Left ventricle myocardium superior (tissue), 1 donor: Measurements from ENCODE around the gene DSG3. TPM values are rescaled to one million over a fixed set of nuclear protein-coding genes. Genes with fewer than 3 reads are reported as not detected.

Source experiments
- ATAC-seq: fragments of 200-7000 bp; cut with Tn5 transposase; one replicate; pipeline ENCODE4 v1.9.1; 2020; ENCODE audit warnings: mild to moderate bottlenecking, moderate library complexity
- DNase-seq: peaks from one replicate; pipeline ENCODE4 v3.0.0-alpha.2; 2020
- intact Hi-C: fragments of 100-400 bp; cut with micrococcal nuclease; formaldehyde crosslinking; loops from one replicate; pipeline ENCODE4 v1.11.0; 2022
- long read RNA-seq: library from polyadenylated mRNA; unstranded; transcript quantifications from one replicate; pipeline ENCODE4 v2.0.0, GENCODE V29; 2021
- total RNA-seq: library from RNA; stranded (reverse); fragmentation: NEBNext Ultra II Directional; extraction: Animal tissue kit (Norgen Biotek cat#: 25700); gene quantifications from one replicate; pipeline ENCODE4 v1.2.1, GENCODE V29; 2021
- donor health status: DM: no; HTN: yes; CAD: no; lungs with severe emphysema.

Gene DSG3, protein sequence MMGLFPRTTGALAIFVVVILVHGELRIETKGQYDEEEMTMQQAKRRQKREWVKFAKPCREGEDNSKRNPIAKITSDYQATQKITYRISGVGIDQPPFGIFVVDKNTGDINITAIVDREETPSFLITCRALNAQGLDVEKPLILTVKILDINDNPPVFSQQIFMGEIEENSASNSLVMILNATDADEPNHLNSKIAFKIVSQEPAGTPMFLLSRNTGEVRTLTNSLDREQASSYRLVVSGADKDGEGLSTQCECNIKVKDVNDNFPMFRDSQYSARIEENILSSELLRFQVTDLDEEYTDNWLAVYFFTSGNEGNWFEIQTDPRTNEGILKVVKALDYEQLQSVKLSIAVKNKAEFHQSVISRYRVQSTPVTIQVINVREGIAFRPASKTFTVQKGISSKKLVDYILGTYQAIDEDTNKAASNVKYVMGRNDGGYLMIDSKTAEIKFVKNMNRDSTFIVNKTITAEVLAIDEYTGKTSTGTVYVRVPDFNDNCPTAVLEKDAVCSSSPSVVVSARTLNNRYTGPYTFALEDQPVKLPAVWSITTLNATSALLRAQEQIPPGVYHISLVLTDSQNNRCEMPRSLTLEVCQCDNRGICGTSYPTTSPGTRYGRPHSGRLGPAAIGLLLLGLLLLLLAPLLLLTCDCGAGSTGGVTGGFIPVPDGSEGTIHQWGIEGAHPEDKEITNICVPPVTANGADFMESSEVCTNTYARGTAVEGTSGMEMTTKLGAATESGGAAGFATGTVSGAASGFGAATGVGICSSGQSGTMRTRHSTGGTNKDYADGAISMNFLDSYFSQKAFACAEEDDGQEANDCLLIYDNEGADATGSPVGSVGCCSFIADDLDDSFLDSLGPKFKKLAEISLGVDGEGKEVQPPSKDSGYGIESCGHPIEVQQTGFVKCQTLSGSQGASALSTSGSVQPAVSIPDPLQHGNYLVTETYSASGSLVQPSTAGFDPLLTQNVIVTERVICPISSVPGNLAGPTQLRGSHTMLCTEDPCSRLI
- total RNA-seq = not detected
- long read RNA-seq = 0 reads

GRCh38 chr18:31447530-31448191, at the start of gene DSG3:
TSS of gene DSG3 (plus strand) at chr18:31447741. CDS start at chr18:31447878, 137 bp downstream.
- intact Hi-C loops = no loop called here
- no peak for DNase-seq
- ATAC-seq = no peak

DNA sequence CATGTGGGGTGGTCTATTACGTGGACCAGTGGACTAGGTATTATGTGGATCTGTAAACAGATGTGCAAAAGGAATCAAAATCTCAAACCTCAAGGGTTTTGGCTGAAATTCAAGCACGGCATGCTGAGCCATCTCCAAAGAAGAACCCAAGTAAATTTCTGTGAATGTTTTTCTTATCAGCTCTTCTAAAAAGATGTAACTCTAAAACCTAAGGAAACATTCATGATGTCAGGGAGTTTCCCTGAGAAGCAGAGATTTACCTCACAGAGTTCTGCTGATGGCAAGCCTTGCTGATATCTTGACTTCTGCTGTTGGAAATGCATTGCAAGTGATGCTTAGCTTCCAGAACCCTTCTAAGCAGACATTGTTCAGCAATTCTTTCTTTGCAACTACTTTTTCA, 49.4 kb upstream of the DSG3 start:
- intact Hi-C loops = no loop called here
- DNase-seq (no peak), ATAC-seq (no peak)

DNA sequence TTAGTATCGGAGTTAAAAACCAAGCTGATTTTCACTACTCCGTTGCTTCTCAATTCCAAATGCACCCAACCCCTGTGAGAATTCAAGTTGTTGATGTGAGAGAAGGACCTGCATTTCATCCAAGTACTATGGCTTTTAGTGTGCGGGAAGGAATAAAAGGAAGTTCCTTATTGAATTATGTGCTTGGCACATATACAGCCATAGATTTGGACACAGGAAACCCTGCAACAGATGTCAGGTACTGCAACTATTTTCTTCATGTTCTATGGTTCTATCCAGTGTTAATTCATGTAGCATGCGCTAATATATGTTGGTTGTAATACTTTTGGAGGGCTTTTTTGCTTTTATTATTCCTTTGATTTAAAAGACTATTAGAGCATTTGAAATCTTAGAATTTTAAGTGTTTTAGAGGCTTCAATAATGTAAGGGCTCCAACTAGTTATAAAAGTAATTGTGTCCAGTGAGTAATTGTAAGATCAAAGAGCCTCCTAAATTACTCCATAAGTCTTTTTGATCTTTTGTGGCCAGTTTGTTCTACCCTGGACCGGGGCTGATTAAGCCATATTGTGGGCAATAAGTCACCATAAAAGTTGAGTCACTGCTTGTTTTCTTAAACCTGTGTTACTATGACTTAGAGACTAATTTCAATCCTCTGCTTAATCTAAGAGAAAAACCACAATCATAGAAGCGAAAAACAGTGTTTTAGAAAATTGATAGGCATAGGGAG, 48.1 kb upstream of the DSG3 start:
- DNase-seq (no peak), ATAC-seq (no peak)
- intact Hi-C loops = no loop called here

DNA sequence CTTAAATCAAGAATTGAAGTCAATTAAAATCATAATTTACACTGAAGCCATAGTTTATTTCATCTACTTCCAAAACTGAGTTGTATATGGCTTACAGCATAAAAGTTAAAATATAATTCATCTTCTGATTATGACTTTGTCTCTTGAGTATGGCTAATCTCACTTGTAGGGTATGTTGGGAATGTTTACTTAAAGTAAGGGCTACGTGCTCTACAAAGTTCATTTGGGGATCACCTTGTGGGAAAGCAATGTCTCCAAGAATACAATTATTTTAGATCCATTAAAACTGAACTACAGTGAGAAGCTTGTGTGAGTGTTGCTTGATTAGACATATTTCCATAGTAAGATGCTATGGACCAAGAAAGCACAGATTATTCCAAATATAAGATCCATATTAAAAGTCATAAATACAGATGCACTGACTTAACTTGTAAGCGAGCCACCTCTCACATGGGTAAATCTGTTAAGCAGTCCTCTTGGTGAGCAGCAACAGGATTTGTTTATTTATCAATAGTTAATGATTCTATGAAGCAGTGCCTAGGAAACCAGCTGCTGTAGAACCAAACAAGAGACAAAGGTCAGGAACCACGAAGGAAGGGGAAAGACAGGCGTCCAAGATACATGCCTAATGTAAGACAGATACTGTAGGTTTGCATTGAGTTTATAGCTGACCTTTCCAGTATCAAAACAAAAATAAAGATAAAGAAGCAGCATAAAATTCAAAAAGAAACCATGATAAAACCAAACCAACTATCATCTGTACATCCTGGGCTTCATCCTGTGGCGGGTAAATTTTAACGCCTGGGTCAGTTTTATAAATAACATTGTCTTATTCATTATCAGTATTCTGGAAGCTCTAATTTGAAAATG, 46.1 kb upstream of the DSG3 start:
- DNase-seq (no peak), ATAC-seq (no peak)
- intact Hi-C loops = no loop called here

DNA sequence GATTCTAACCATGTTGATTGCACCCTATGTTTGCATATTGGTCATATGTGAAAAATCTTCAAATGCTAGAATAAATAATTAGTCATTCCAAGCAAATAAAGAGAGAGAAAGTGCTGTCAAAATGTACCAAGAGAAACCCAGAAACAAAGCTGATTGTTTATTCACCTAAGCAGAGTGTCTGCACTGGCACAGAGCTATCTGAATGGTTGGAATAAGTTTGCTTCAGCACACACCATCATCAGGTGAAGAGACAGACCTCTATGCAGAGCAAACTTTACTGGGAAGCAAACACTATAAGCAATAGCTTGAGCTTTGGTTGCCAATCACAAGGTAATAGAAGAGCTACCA, 45.5 kb upstream of the DSG3 start:
- ATAC-seq (no peak), DNase-seq (no peak)
- intact Hi-C loops = no loop called here

GRCh38 chr18:31403409-31403808, 44.1 kb upstream of the DSG3 start:
- DNase-seq (no peak), ATAC-seq (no peak)
- intact Hi-C loops = no loop called here

DNA sequence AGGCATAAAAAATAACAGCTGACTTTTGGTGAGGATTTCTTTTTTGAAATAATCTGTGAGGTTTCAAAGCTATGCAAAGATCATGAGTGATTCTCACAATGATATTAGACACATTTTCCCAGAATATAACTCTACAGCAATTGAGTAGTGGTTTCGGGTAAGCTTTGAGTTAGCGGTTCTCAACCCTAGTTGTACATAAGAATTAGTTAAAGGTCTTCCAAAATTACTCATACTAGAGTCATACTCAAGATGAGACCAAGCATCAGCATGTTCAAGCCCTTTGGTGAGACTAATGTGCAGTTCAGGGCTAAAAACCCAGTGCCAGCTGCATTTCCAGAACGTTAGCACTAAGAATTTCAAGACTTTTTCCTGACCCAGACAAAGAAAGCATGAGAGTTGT, 39.9 kb upstream of the DSG3 start:
- DNase-seq (no peak), ATAC-seq (no peak)
- intact Hi-C loops = no loop called here

DNA sequence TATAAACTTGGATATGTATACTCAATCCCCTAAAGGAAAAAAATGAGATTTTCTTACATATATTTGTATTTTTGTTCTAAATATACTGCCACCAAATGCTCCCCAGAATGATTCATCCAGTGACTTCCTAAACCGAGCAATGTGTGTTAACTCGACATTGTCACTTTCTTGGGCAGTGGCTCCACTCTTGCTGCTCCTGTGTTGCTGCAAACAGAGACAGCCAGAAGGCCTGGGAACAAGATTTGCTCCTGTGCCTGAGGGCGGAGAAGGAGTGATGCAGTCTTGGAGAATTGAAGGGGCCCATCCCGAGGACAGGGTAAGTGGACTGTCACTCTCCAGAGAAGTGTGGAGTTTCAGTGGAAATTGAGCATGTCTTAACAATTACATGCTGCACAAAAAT, 38.3 kb upstream of the DSG3 start:
- intact Hi-C loops = no loop called here
- no peak for ATAC-seq
- no peak for DNase-seq

GRCh38 chr18:31410716-31411483, 36.6 kb upstream of the DSG3 start:
- ATAC-seq = no peak
- intact Hi-C loops = no loop called here
- DNase-seq = no peak

- ATAC-seq (no peak), DNase-seq (no peak)
- intact Hi-C loops = no loop called here
Observed at GRCh38 chr18:31413137-31413536, 34.4 kb upstream of the DSG3 start.

DNA sequence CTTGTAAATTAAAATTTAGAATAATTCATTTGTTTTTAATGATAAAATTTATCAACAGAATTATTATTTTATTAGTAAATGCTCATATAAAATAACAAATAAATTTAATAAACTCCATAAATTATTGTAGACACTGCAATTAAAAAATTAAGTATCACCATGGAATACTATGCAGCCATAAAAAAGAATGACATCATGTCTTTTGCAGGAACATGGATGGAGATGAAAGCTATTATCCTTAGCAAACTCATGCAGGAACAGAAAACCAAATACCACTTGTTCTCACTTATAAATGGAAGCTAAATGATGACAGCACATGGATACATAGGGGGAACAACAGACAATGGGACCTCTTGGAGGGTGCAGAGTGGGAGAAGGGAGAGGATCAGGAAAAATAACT, 29.7 kb upstream of the DSG3 start:
- ATAC-seq (no peak), DNase-seq (no peak)
- intact Hi-C loops = no loop called here

GRCh38 chr18:31419457-31419932, 28.0 kb upstream of the DSG3 start:
- intact Hi-C loops = no loop called here
- DNase-seq (no peak), ATAC-seq (no peak)

DNA sequence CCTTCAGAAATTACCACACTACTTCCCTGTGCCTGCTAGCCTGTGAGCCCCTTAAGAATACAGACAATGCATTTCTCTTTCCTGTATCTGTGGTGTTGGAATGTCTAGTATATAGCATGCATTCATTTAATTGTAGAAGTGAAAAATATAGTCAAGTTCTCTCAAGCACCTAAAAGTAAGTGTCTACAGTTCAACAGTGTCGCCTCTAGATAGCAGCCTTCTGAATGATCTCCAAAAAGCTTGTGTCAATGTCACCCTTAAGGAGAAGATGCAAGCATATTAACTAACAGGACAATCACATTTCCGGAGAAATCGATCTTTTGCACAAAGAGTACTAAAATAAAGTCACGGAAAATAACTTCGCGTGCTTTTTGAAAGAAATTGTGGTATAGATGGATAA, 27.5 kb upstream of the DSG3 start:
- intact Hi-C loops = loop anchor here (10.0 kb wide), 1 partner anchor 155 kb away; no protein-coding TSS in a partner anchor
- ATAC-seq (no peak), DNase-seq (no peak)

- no peak for ATAC-seq
- DNase-seq = no peak
- intact Hi-C loops = loop anchor here (10.0 kb wide), 1 partner anchor 156 kb away; no protein-coding TSS in a partner anchor
Observed at GRCh38 chr18:31420524-31420923, 27.0 kb upstream of the DSG3 start.

GRCh38 chr18:31424383-31424988, 23.1 kb upstream of the DSG3 start:
- ATAC-seq = no peak
- intact Hi-C loops = loop anchor here (10.0 kb wide), 1 partner anchor 160 kb away; no protein-coding TSS in a partner anchor
- DNase-seq = no peak

DNA sequence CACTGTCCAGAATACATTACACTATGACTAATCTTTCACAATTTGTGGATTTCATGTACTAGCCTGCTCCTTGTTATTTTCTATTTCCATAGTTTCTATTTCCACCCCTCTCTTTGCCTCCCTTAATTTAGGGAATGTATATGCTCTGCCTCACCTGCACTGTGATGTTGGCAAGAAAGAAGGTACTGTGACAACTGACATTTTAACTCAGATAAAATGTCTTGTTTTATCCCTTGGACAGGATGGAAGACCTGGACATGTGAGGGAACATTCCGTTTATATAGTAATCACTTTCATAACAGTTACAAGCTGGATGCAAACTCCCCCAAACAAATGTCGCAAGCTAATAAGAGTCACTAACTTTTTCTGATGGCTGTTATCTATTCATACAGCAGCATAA, 21.5 kb upstream of the DSG3 start:
- ATAC-seq = no peak

More for the DNA sequence above, 21.5 kb upstream of the DSG3 start:
- DNase-seq = no peak
- intact Hi-C loops = loop anchor here (10.0 kb wide), 1 partner anchor 161 kb away; no protein-coding TSS in a partner anchor
